CD4-positive, alpha-beta T cell treated with Interferon gamma for 1 hour (primary cell): ENCODE measurements around the gene SPATS2L.
A peak's percentile ranks its signal among the peaks of the same experiment; 100 is the strongest.

Experiments
- DNase-seq: peaks from one replicate; pipeline ENCODE4 v3.0.0-alpha.2; 2020

Gene SPATS2L

DNA sequence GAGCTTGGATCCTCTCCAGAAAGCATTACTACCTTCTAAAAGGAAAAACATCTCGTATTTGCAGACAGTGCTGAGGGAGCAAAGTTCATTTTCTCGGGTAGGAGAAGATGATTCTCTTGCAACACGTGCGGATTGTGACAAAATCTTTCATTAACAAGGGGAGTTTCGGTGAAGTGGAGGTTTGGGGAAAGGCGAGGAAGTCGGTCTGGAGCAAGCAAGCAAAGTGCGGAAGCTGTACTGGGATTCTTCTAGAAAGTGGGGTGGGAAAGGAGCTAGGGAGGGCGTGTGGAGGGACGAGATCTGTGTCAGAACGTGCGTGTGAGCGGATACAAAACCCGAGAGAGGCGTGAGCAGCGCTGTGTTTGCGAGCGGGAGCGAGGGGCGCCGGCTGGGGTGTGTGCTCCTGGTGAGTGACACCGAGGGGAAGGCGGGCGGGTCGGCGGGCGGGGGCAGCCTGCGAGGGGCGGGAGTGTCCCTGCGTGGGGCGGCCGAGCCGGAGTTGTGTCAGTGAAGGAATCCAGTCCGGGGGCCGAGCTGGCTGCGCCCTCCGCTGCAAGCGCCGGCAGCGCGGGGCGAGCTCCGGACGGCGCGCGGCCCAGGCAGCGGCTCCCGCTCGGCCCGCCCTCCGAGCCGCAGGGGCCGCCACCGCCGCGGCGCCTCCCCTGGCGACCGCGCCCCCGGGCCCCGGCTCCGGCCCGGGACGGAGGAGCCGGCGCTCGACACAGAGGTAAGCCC, at the start of gene SPATS2L:
SPATS2L (plus strand) TSS at position 498 of the 735 bp plus-strand sequence. CDS start 82,552 bp downstream, outside the sequence.
- DNase-seq, result peak; percentile 5

- DNase-seq, result no peak
Observed at GRCh38 chr2:200257570-200257969, 48.9 kb upstream of the SPATS2L start.

GRCh38 chr2:200258081-200258480, 48.4 kb upstream of the SPATS2L start:
- no peak for DNase-seq

GRCh38 chr2:200258881-200259576, 47.5 kb upstream of the SPATS2L start:
- DNase-seq, result no peak

GRCh38 chr2:200259577-200259957, 46.9 kb upstream of the SPATS2L start:
- no peak for DNase-seq

GRCh38 chr2:200262047-200262446, 44.4 kb upstream of the SPATS2L start:
- no peak for DNase-seq

- DNase-seq, result no peak
Observed at GRCh38 chr2:200263279-200263678, 43.2 kb upstream of the SPATS2L start.

GRCh38 chr2:200264631-200265030, 41.9 kb upstream of the SPATS2L start:
- no peak for DNase-seq

GRCh38 chr2:200266406-200266805, 40.1 kb upstream of the SPATS2L start:
- no peak for DNase-seq

DNA sequence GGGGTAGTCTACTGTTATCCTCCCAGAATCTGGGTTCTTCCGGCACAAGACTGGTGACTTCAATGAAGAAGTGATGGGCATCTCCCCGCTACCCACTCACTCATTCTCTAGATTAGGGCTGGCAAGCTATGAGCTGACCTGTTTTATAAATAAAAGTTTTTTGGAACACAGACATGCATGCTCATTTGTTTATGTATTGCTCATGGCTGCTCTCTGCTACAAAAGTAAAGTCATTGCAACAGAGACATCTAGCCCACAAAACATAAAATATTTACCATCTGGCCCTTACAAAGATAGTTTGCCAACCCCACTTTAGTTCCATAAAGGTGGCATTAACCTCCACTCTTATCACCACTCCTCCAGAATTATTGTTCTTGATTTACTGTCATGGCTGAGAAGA, 39.1 kb upstream of the SPATS2L start:
- no peak for DNase-seq

DNA sequence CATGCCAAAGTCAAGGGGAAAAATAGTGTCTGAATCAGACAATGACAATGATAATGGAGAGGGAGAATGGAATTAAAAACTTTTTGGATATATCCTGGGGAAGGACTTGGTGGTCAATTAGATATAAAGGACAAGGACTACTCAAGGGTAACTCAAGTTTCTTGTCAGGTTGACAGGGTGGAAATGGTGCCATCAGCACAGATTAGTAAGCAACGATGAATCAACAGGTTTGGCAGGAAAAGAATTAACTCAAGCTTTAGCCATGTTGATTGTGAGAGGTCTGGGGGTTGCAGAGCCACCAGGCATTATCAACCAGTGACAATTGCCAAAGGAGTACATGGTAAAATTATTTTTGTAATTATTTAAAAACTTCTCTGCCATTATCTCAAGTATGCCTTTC, 35.8 kb upstream of the SPATS2L start:
- DNase-seq, result no peak

DNA sequence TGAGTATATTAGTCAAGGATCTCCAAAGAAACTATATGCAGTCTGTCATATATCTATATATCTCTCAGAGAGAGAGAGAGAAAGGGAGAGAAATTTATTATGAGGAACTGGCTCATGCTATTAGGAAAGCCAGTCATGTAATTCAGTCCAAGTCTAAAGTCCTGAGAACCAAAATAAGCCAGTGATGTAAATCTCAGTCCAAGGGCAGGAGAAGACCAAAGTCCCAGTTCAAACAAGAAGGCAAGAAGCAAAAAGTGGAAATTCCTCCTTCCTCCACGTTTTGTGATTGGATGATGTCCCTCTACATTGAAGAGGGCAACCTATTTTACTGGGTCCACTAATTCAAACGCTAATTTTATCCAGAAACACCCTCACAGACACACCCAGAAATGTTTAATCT, 34.2 kb upstream of the SPATS2L start:
- no peak for DNase-seq

DNA sequence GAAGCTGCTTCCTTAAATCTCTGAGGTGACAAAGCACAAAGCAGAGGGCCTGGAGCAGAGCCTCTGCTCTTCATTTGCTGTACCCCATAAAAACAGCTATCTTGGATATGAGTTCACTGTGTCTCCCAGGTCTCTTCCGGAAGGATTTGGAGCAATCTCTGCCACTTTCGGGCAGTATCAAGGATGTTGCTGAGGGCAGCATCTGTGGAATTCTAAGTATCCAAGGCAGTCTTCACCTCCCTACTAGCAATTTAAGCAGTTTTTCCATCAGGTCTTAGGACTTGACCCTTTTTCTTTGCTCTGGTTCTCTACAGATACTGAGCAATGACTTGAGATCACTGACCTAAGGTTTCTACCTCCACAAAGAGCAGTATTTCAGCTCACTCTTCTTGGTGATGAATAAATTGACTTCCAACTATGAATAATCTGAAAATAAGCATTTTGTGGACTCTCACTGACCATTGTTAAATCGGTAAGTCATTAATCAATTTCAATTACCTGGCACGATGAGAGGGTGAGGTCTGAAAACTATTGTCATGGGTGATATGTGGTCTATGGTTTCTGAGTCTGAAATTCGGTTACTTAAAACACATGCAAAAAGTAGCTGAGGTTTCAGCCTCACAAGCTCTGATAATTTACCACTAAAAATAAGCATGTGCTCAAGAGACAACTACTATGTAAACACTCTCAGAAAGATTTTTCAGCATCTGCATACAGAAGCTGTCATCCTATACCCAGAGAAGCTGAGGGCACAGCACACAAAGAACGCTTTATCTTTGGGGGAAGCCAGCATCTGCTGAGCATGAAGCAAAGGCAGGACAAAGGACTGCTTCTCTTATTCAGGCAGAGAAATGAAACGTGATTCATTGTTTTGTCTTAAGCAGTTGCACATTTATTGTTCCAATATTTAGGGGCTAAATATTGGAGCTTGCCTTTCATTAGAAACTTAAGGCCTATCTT, 32.1 kb upstream of the SPATS2L start:
- DNase-seq, result no peak

DNA sequence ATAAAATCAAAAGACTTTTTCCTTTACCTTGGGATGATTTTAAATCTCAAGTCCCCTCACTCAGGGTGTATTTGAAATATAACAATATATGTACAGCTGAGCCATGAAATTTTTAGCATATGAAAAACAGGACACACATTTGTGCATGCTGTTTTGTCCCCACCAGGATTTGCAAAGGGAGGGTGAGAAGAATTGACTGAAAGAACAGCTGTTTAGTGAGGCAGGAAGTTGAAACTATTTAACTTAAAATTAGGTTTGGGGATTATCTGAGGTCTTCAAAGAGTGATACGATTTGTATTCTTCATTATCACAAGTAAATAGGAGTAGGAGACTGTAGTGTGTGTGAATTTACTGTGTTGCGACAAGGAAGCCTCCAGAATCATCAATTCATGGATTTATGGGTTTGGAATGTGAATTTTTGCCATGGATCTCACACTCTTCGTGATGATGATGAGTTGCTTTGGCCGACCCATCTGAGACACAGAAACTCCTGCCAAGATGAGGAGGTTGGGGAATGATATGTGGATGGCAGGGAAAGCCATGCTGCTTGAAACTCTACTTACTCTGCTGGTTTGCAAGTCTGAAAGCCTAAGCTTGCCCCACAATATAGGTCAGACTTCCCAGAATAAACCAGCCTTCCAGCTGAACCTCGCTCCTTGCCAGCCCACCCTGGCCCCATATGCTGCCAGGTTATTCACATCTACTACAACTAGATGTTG, 31.0 kb upstream of the SPATS2L start:
- no peak for DNase-seq

DNA sequence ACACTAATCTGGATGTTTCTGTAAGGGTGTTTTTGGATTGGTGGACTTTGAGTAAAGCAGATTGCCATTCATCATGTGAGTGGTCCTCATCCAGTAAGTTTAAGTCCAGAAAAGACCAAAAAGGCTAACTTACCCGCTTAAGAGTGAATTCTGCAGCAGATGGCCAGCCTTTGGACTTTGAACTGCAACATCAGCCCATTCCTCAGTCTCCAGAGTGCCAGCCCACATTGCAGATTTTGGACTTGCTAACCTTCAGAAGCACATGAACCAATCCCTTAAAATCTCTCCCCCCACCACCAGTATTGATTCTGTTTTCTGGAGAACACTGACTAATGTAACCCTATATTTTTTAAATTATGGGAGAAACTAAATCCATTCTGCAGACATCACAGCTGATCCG, 30.0 kb upstream of the SPATS2L start:
- no peak for DNase-seq

DNA sequence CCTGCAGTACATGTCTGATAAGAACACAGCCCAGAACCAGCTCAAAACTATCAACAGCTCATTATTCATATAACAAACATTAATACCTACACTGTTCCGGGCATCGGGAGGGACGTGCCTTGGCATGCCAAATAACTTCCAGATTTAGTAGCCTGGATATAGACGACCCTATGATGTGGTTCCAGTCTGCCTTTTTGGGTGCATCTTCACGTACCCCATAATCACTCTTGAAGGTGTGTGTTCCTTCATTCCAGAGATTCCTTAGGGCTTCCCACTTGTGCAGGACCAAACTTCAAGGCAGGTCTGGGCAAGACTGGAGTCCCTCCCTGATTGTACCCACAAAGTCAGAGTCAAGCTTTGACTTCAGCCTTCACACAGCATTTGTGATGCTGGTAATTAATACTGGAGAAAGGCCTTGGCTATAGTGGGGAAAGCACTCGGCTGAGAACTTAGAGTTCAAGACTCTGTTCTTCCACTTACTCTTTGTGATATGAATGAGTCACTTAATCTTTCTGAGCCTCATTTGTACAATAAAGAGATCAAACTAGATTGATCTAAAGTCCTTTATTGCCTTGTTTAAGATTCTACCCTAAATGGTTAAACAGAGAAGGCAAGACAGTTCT, 27.7 kb upstream of the SPATS2L start:
- DNase-seq, result no peak

DNA sequence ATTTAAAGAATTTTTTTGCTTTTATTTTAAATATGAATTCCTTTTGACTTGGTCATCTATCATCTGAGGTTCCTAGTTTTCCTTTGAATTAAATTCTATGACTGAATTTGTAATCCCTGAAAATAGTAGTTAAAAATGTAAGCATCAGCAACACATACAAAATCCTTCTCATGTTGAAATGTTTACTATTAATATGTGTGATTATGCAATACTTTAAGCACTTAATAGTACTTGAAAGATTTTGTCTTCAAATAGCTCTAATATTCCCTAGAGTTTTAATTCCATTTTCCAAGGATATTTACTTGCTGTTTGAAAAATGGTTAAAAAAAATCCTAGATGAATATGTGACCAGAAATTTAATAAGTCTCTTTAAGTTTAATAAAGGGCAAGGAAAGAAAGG, 26.6 kb upstream of the SPATS2L start:
- no peak for DNase-seq

- no peak for DNase-seq
Observed at GRCh38 chr2:200286578-200286977, 19.9 kb upstream of the SPATS2L start.

GRCh38 chr2:200288670-200289429, 17.6 kb upstream of the SPATS2L start:
- DNase-seq, result no peak

GRCh38 chr2:200296118-200296517, 10.4 kb upstream of the SPATS2L start:
- DNase-seq, result no peak

DNA sequence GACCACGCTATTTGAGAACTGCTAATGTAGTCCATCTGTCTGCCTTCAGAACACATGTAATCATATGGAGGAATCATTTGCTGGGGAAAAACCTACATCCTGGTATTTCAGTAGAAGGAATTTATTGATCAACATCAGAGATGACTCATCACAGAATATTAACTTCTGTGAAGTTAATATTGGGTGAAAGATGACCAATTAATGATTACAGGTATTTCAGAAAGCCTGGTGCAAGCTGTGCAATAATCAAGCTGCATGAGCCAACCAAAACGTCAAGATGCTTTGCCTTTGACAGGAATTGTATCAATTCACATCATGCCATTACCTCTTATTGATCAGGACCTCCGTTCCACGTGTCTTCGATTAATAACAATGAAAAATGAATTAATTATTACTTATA, 9.4 kb upstream of the SPATS2L start:
- no peak for DNase-seq

- no peak for DNase-seq
Observed at GRCh38 chr2:200297989-200298388, 8.5 kb upstream of the SPATS2L start.
